NOMO-1 (cell line): ENCODE data around the gene ITPKB.
"Not testable (repeated sequence)": the region's sequence is repeated elsewhere in the genome, so short reads cannot be mapped to it uniquely, and the experiment has no call there.

Experiments used
- DNase-seq, 2 experiments: peaks; one replicate each; lab custom pipeline; 2025; ENCODE audit not compliant: unreplicated experiment in 2 of 2; lab: John Stamatoyannopoulos, UW

The ITPKB gene

GRCh38 chr1:226642421-226642820 lies 96.7 kb downstream of the ITPKB start:
- DNase-seq: no peak

GRCh38 chr1:226641671-226642231 lies 97.3 kb downstream of the ITPKB start:
- DNase-seq: no peak

GRCh38 chr1:226640321-226641136 lies 98.6 kb downstream of the ITPKB start:
- DNase-seq: no peak

- DNase-seq: no peak
Observed at GRCh38 chr1:226639631-226640061, 99.4 kb downstream of the ITPKB start.

GRCh38 chr1:226639206-226639605 lies 99.9 kb downstream of the ITPKB start:
- not testable (repeated sequence) for DNase-seq

GRCh38 chr1:226638608-226639007 lies 100.5 kb downstream of the ITPKB start:
- DNase-seq: no peak

- no peak for DNase-seq
Observed at GRCh38 chr1:226638001-226638601, 101.0 kb downstream of the ITPKB start.

GRCh38 chr1:226637147-226637935 lies 101.7 kb downstream of the ITPKB start:
- no peak for DNase-seq

- no peak for DNase-seq
Observed at GRCh38 chr1:226636847-226637096, 102.3 kb downstream of the ITPKB start.

GRCh38 chr1:226635456-226635941 lies 103.6 kb downstream of the ITPKB start:
- no peak for DNase-seq

- no peak for DNase-seq
Observed at GRCh38 chr1:226634611-226635246, 104.4 kb downstream of the ITPKB start.

- peak; percentile 37 to 59 for DNase-seq
Observed at GRCh38 chr1:226634166-226634588, 104.9 kb downstream of the ITPKB start.

GRCh38 chr1:226633541-226634165 lies 105.4 kb downstream of the ITPKB start:
- DNase-seq: no peak

- DNase-seq: no peak
Observed at GRCh38 chr1:226632922-226633351, 106.1 kb downstream of the ITPKB start.

- no peak for DNase-seq
Observed at GRCh38 chr1:226632169-226632879, 106.8 kb downstream of the ITPKB start.

- DNase-seq: no peak
Observed at GRCh38 chr1:226631229-226632000, 107.7 kb downstream of the ITPKB start.

GRCh38 chr1:226630592-226630991 lies 108.5 kb downstream of the ITPKB start:
- DNase-seq: no peak

- no peak for DNase-seq
Observed at GRCh38 chr1:226629896-226630550, 109.1 kb downstream of the ITPKB start.
